ENCODE data around the gene CCDC170.

- no peak for TF ChIP-seq CTCF (IDR thresholded peaks at IDR 0.05)
- no peak for TF ChIP-seq POLR2AphosphoS5 (IDR thresholded peaks at IDR 0.05)
- TF ChIP-seq EP300 (IDR thresholded peaks at IDR 0.05), result no peak
- TF ChIP-seq POLR2A (IDR thresholded peaks at IDR 0.05), result no peak
Observed at GRCh38 chr6:151493161-151493803, 535 bp upstream of the CCDC170 start.

Data from upper lobe of left lung (tissue), 4 donors.